ENCODE results near the gene TPBGL.

Gene TPBGL, protein sequence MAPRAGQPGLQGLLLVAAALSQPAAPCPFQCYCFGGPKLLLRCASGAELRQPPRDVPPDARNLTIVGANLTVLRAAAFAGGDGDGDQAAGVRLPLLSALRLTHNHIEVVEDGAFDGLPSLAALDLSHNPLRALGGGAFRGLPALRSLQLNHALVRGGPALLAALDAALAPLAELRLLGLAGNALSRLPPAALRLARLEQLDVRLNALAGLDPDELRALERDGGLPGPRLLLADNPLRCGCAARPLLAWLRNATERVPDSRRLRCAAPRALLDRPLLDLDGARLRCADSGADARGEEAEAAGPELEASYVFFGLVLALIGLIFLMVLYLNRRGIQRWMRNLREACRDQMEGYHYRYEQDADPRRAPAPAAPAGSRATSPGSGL

DNA sequence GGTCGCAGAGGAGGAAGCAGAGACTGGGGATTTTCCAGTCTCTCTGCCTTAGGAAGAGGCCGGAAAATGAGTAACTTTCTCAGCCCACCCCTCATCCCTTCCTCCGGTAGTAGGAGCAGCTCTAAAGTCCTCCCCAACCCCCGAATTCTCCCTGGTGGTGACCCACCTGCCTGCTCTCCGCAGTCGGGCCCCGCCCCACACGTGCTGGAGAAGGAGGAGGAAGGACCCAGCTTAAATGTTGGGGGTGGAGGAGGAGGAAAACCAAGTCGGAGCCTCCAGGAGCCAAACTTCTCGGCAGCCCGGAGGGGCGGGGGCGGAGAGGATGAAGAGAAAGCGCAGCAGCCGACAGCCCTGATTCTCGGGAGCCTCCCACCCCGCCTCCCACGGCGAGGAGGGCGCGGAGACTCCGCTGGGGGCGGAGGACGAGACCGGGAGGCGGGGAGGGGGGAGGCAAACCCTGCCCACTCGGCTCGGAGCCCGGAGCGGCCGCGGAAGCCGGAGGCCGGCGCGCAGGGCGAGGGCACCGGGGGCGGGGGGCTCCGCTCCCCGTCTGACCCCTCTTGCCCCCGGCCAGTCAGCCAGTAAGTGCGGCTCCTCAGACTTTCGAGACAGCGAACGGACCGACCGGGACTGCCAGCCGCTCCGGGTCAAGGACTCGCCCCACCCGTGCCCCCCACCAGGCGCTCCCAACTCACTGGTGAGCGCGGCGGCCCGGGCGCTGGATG lies at the start of gene TPBGL:
TSS of gene TPBGL (plus strand) at position 464 of the 725 bp plus-strand sequence. CDS start 276 bp downstream, outside the sequence.
- DNase-seq: no peak

DNA sequence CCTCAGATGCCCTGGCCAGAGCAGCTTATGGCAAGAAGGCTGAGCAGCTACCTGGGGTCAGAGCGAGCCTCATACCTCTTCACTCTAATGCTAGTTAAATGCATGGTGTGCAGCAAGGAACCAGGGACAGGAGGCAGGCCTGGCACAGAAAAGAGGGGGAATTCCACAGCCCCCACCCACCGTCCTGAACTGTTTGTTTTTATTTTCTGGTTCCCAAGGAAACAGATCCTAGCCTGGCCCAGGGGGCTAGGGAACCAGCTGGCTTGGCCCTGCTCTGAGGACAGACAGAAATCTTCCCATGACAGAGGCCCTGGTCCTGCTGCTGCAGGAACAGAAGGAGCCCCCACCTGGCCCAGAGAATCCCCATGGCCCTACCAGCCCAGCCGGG lies 49.2 kb upstream of the TPBGL start:
- no peak for DNase-seq

DNA sequence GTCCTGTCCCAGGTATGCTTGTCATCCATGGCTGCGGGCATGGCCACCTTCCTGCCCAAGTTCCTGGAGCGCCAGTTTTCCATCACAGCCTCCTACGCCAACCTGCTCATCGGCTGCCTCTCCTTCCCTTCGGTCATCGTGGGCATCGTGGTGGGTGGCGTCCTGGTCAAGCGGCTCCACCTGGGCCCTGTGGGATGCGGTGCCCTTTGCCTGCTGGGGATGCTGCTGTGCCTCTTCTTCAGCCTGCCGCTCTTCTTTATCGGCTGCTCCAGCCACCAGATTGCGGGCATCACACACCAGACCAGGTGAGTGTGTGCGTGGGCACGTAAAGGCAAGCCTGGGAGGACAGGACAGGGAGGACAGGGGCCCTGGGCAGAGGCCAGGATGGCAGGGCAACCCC lies 47.3 kb upstream of the TPBGL start:
- DNase-seq: no peak

DNA sequence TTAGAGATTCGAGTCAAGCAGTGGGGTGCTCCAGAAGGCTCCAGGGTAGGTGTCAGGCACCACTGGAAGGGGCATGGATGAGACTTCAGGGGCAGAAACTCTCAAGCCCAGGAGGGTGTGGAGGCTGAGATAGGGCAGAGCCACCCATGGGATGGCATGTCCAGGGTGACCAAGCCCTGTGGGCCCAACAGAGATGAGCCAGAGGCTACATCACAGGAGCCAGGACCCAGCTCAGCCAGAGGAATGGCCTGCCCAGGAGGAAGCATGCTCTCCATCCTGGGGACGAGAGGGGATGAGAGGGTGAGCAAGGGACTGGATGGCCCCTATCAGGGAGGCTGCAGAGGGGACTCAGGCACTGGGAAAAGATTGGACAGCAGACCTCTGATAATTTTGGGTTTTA lies 46.9 kb upstream of the TPBGL start:
- no peak for DNase-seq

DNA sequence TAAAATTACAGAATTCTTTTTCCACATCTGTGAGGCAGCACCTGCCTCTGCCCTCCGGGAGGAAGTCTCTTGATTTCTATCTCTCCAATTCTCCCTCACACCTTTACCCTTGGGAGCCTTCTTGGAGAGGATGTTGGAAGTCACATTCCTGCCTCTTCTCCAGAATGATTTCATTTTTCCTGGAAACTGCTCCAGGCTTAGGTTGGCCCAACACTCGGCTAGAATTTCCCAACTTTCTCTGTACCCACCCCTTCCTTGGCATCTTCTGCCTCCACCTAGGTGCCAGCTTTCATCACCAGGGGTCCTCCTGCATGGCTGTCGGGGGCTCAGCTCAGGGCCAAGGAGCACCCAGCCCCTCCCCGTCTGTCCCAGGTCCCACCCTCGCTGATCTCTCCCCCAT lies 46.4 kb upstream of the TPBGL start:
- no peak for DNase-seq

DNA sequence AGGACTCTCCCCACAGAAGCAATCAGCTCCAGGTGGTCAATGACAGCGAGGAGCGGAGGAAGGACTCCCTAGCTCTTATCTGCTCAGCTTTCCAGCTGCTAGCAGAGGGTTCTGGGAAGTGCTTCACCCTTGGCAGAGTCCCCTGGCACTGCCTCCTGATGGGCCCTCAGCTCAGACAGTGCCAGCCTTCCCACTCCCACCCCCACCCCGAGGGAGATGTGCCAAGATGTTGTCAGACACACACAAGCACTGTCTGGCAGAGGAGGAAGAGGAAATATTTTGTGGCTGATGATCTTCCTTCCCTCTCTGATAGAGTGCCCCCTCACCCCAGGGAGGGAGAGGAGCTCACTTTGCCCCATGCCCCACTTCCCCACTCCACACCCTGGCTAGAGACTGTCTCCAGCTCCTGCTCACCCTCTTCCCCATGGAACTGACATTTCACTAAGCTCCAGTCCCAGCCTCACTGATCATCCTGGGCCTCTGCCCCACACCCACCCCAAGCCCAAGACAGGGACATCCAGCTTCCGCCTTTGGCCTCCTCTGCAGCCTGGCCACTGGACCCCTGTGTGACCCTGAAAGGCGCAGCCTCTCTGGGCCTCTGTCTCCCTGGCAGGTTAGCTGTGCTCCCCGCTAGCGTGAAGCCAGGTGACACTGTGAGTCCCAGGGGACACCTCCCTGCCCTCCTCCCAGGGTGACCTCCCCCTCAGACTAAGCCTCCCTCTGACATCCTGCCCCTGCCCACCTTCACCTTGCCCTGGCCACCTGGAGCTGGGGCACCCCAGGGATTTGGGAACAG lies 45.2 kb upstream of the TPBGL start:
- no peak for DNase-seq

DNA sequence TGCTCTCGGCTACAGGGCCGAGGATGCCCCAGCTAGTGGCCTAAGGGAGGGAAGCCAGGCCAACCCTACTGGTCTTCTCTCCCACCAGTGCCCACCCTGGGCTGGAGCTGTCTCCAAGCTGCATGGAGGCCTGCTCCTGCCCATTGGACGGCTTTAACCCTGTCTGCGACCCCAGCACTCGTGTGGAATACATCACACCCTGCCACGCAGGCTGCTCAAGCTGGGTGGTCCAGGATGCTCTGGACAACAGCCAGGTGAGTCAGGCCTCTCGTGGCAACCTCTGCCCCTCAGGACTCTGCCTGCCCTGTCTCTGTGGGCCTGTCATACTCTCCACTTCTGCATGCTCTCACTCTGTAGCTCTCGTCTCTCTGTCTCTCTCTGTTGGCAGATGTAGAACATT lies 44.1 kb upstream of the TPBGL start:
- no peak for DNase-seq

DNA sequence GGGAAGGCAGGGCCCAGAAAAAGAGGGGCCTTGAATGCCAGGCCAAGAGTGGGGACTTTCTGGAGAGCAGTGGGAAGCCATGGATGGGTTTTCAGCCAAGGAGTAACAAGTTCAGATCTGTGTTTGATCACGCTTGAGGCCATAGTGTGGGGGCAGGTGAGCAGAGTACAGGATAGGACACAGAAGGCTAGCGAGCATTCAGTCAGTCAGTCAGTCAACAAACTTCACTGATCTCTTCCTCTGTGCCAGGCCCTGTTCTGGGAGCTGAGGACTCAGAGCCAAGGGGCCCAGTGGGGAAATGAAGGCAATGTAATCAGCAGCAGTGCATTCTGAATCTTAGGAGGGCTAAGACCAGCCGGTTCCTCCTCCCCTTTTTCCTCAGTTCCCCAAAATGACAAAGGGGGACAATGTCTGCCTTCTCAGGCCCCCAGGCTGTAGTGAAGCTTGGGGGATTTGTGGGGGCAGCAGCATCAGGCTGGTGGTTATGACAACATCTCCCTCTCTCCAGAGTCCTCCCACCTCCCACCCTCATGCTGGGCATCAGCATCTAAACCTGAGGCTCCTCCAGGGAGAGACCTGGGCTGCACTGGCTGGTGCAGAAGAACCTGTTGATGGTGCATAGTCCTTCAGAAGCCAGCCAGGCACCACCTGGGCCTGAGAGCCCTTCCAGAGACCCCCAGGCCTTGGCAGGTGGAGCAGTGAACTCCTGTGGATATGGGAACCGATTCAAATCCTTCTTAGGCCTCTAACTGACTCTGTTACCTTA lies 42.9 kb upstream of the TPBGL start:
- no peak for DNase-seq

DNA sequence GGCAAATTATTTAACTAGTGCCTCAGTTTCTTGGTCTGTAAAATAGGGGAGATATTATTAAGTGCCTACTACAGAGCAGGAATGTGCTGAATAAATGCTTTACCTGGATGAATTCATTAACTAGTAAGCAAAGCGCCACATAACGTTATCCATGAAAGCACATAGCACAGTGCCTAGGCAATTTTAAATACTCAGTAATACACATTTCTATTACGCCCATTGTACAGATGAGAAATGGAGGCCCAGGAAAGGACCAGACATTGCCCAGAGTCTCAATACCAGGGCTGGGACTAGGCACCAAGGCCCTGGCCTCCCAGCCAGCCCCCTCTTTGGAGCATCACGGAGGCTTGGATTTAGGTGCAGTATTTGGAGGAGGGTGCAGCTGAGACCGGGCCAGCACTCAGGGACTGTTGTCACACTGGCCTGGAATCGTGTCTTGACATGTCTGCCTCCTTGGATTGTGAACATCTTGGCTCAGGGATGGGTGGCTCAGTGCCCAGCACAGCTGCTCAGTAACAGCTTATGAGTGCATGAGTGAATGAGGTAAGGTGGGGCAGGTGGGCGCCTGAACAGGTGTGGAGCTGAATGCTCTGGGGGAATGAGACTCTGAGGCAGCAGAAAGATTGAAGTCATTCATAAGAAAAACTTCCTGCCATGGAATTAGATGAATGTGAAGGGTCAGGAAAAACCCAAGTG lies 42.1 kb upstream of the TPBGL start:
- DNase-seq: no peak

DNA sequence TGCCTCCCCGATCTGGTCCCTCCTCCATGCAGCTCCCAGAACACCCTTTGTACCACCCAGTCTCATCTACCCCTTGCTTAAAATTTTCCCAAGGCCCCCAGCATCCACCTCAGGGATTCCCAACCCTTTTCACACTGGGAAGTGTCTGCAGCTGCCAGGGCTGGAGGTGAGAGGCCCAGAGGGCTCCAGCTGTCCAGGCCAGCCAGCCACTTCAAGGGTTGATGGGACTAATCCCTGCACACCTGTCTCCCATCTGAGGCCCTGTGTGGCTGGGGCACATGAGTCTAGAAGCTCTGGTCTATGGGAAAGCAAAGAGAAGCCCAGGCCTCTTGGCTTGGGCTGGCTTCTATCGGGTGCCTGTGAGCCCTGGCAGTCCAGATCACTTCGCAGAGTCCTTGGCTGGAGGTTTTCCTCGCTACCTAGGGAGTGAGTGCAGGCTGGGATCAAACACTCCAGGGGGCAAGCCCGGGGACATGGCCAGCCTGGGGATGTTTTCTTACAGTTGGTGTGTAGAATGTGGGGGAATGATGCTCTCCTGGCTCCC lies 41.1 kb upstream of the TPBGL start:
- DNase-seq: no peak

DNA sequence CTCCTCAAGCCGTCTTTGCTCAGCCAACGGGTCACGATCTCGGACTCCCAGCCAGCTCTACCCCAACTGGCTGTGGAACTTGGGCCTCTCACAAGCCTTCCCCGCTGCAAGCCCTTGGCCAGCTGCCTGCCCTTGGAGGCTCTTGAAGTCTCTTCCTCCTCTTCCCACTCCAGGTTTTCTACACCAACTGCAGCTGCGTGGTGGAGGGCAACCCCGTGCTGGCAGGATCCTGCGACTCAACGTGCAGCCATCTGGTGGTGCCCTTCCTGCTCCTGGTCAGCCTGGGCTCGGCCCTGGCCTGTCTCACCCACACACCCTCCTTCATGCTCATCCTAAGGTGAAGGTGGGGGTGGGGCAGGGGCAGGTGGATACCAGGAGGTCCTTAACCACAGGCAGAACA lies 40.5 kb upstream of the TPBGL start:
- no peak for DNase-seq

DNA sequence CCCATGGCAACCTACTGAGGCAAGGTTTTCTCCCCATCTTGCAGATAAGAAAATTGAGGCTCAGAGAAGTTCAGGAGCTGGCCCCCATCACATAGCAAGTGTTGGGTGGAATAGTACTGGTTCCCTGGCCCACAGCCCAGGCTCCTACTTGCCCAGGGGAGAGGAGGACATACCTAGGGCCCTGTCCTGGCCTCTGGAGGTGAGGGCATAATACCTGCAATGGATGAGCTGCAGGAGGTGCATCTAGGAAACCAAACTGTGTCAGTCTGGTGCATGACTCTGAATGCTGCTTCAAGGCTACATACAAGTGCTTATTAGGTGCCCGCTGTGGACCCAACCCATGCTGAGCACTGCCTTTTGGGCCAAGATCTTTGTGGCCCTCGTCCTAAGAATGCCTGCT lies 40.0 kb upstream of the TPBGL start:
- DNase-seq: no peak

DNA sequence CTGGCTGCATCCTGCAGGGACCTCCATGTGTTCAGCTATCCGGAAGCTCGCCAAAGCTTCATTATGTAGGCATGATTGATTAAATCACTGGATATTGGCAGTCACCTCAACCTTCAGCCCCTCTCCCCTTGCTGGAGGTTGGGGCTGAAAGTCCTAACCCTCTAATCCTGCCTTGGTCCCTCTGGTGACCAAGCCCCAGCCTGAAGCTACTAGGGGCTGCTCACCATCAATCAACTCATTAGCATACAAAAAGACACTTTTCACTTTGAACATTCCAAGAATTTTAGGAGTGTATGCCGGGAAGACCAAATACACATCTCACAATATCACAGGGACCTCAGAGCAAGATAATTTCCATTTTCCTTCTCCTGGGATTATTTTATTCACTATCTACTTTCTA lies 38.8 kb upstream of the TPBGL start:
- no peak for DNase-seq

DNA sequence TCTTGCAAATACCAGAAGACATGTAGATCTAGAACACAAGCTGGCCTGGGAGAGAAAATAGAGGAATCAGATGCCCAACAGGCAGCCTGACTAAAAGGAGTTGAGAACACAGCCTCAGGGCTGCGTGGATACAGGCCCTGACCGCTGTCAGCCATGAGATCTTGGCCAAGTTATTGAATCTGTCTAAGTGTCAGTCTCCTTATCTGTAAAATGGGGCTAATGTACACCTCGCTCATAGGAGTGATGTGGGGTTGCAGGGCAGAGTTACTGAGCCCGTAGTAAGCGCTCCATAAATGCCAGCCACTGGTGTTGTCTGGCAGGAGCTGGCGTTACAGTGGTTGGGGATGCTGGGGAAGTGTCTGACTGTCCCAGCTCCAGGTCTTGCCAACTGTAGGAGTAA lies 38.4 kb upstream of the TPBGL start:
- DNase-seq: no peak

DNA sequence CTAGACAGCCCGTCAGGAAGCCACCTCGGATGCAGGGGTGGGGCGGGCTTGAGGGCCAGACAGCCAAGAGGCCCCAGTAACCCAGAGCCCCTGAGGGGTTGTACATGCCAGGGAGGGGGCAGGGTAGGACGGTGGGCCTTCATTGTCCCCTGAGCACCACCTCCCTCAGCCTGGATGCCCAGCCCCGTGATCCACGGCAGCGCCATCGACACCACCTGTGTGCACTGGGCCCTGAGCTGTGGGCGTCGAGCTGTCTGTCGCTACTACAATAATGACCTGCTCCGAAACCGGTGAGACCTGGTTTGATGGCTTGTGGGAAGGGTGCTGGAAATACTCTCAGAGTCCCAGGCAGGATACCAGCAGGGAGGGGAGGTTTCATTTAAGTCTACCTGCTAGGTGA lies 37.4 kb upstream of the TPBGL start:
- no peak for DNase-seq

DNA sequence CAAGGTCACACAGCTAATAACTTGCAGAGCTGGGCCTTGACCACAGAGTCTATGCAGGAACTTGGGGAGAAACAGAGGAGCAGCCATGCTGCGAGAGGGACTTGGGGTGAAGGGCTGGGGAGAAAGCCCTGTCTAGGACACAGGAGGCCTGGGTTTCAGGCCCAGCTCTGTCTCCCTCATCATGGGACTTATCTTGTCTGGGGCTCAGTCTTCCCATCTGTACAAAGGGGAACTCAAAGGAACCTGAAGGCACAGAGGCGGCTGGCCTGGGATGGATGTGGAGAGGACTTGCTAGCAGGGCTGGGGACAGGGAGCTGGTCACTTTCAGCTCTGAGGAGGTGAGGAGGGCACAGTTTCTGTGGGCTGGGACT lies 36.9 kb upstream of the TPBGL start:
- no peak for DNase-seq

DNA sequence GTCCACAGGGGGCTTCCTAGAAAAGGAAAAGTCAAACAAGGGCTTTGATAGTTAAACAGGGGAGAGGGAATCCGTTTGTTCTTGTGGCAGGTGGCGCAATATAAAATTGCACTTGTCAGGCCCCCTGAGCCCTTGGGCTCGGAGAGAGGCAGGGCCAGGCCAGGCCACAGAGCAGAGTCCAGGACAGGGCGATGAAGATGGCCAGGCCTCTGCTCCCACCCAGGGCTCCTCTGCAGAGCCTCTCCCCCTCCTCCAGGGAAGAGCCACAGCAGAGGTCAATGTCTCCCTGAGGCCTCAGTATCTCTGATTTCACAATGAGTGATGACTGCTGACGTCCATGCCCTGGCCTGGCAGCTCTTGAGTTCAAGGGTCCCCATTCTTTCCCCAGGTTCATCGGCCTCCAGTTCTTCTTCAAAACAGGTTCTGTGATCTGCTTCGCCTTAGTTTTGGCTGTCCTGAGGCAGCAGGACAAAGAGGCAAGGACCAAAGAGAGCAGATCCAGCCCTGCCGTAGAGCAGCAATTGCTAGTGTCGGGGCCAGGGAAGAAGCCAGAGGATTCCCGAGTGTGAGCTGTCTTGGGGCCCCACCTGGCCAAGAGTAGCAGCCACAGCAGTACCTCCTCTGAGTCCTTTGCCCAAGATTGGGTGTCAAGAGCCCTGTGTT lies 36.4 kb upstream of the TPBGL start:
- no peak for DNase-seq

DNA sequence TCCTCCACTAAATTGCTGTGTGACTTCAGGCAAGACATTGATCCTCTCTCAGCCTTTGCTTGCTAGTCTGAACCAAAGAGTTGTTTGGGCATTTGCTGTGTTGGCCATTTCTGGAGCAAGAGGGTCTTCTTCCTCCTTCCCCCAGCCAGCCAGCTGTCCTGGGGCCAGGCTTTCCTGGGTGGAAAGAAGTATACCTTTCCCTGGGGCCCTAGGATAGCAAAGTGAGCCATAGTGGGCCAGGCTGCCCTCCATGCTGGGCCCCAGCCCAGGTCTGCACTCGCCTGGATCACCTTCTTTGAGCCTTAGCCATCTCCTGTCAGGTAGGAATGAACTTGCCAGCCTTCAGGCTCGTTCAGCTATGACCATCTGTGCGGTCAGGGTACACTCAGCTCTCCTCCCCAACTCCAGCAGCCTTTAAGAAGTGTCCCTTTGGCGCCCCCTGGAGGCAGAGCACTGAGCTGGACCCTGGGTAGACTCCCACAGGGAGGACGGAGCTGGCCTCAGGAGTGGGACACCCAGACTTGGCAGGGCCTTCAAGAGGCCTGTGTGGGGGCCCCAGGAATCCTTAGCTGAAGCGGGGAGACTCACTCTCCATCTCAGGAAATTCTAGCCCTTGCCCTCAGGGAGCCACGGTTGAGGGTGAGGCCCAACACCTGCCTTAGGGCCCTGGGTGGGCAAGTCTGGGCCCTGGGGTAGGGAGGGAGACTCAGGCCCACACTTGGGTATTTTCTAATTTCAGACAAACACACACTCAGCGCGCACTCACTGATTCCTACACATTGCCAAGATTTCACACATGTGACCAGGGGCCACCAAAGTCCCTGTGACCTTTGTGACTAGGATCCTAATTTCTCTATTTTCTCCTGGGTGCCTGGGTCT lies 35.6 kb upstream of the TPBGL start:
- DNase-seq: peak; percentile 79

DNA sequence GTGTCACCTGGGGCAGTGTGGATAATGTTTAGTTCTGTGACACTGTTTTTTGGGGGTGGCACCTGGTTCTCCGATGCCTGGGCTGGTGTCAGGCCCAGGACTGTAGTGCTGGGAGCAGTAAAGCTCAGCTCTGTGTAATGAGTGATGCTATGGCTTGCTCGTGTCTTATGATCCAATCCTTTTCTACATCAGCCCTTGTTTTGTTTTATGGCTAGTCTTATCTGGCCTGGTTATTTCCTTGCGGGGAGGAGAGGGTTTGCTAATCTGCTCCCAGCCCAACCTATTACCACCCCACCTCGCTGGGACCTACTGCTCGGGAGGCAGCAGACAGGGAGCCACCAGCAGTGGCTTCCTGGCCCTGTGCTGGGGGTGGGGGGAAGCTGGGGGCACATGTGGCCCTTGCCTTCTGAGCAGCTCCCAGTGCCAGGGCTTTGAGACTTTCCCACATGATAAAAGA lies 35.0 kb upstream of the TPBGL start:
- DNase-seq: no peak

DNA sequence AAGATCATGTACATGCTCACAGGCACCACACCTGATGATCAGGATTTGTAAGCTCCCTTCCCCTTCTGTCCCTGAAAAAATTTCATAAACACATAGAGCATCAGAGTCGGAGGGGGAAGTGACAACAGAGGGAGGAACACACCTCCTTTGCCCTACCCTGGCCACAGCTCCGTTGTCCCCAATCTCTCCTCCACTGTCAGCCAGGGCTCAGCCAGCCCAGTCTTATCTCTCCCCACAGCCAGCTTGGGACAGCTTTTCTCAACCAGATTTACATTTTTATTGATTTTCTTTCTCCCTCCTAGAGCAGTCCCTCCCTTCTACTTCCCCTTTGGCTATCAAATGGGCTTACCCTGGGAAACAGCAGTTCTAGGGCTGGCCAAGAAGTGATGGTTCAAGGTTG lies 32.1 kb upstream of the TPBGL start:
- peak; percentile 45 for DNase-seq
